Left lung (tissue), 10 donors: Measurements from ENCODE around the gene DPP3. TPM values are rescaled to one million over a fixed set of nuclear protein-coding genes. Genes with fewer than 3 reads are reported as not detected.

ENCODE experiments used
- ATAC-seq: fragments of 200-7000 bp; cut with Tn5 transposase; one replicate; pipeline ENCODE4 v1.9.1; 2020; ENCODE audit warnings: moderate library complexity
- DNase-seq, 4 donors: peaks; one replicate each; pipeline ENCODE4 v3.0.0-alpha.2; 2013 to 2020
- H3K27ac ChIP-seq, 2 donors: fragments of 200-600 bp; sonication (generic) in 1 of 2; one replicate each; pipeline versions ENCODE4 v1.5.0 to v1.8.0; 2020 to 2021
- H3K27me3 ChIP-seq, 2 donors: fragments of 200-600 bp; sonication (generic) in 1 of 2; one replicate each; pipeline versions ENCODE4 v1.5.0 to v1.8.0; 2020 to 2021
- H3K36me3 ChIP-seq, 2 donors: fragments of 200-600 bp; sonication (generic) in 1 of 2; one replicate each; pipeline versions ENCODE4 v1.5.0 to v1.8.0; 2020 to 2021
- H3K4me1 ChIP-seq, 2 donors: fragments of 200-600 bp; one replicate each; pipeline ENCODE4 v1.8.0; 2021
- H3K4me3 ChIP-seq, 2 donors: fragments of 200-600 bp; sonication (generic) in 1 of 2; one replicate each; pipeline versions ENCODE4 v1.5.0 to v1.8.0; 2020 to 2021; ENCODE audit warnings: mild to moderate bottlenecking in 1 of 2
- H3K9me3 ChIP-seq, 2 donors: fragments of 200-600 bp; sonication (generic) in 1 of 2; one replicate each; pipeline versions ENCODE4 v1.5.0 to v1.8.0; 2020 to 2021
- intact Hi-C, 2 donors: fragments of 100-400 bp; cut with DNase I; formaldehyde crosslinking; loops; one replicate each; pipeline versions ENCODE4 v1.11.2 to v1.14.2; 2022
- polyA plus RNA-seq, 6 donors: library from polyadenylated mRNA; unstranded; fragments of 120-200 nt; gene quantifications; one replicate each; pipeline ENCODE4 v1.2.1, GENCODE V29; 2013; ENCODE audit not compliant: insufficient read length in 6 of 6
- total RNA-seq, 2 donors: library from RNA; stranded (reverse); fragmentation: NEBNext Ultra II Directional; extraction: Animal tissue kit (Norgen Biotek cat#: 25700); gene quantifications; one replicate each; pipeline ENCODE4 v1.2.1, GENCODE V29; 2021
- TF ChIP-seq, protein P1 (sequence below), 2 donors: fragments of 200-600 bp; sonication (generic) in 1 of 2; IDR thresholded peaks; one replicate each; pipeline versions ENCODE4 v1.5.0 to v1.8.0; 2021; ENCODE audit warnings: antibody characterized with exemption in 2 of 2
- donor health status: DM: no; HTN: yes; CAD: no.
- donor health status: DM: no; HTN: no; CAD: no.

DPP3 gene
- total and polyA plus RNA-seq, 8 donors: 15.0 to 68.1 (median 18.5) TPM

DNA sequence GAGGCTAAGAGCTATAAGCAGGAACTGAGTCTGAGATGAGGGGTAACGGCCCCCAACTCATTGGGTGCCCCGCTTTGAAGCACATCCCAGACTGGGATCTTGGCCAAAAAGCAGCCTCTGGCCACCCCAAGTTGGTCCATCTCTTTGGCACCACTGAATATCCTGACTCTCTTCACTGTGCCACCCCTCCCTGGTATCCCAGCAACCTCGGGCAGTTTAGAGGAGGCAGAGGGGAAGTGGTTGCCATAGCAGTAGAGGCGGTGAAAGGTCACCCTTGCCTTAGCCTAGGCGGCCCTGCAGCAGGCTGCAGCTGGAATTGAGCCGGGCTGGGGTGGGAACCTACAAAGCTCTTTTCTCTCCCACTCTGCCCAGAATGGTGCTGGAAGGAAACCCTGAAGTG, 12.5 kb upstream of the DPP3 start:
- Histone ChIP-seq H3K4me3 (peak overlapping the region; percentile 48 to 63), H3K27me3 (no peaks in the 10 kb centered on the region), H3K27ac (peak overlapping the region in 1 of 2 donors; percentile 53), H3K36me3 (peaks cover 0 to 9% of the 10 kb centered on the region in 2 donors), H3K9me3 (no peaks in the 10 kb centered on the region), H3K4me1 (peaks cover 9 to 22% of the 10 kb centered on the region in 2 donors)
- intact Hi-C loops: no loop called here
- peak; percentile 22 for ATAC-seq
- TF ChIP-seq, protein P1, sequence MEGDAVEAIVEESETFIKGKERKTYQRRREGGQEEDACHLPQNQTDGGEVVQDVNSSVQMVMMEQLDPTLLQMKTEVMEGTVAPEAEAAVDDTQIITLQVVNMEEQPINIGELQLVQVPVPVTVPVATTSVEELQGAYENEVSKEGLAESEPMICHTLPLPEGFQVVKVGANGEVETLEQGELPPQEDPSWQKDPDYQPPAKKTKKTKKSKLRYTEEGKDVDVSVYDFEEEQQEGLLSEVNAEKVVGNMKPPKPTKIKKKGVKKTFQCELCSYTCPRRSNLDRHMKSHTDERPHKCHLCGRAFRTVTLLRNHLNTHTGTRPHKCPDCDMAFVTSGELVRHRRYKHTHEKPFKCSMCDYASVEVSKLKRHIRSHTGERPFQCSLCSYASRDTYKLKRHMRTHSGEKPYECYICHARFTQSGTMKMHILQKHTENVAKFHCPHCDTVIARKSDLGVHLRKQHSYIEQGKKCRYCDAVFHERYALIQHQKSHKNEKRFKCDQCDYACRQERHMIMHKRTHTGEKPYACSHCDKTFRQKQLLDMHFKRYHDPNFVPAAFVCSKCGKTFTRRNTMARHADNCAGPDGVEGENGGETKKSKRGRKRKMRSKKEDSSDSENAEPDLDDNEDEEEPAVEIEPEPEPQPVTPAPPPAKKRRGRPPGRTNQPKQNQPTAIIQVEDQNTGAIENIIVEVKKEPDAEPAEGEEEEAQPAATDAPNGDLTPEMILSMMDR (IDR thresholded peaks at IDR 0.05): no peak
- DNase-seq: peak in 2 of 4 donors; percentile 18 to 80

- no peak for DNase-seq
- Histone ChIP-seq H3K36me3 (peaks cover 0 to 18% of the 10 kb centered on the region in 2 donors), H3K9me3 (no peaks in the 10 kb centered on the region), H3K27ac (no peak overlapping the region), H3K27me3 (no peaks in the 10 kb centered on the region), H3K4me3 (no peak overlapping the region), H3K4me1 (peaks cover 9 to 22% of the 10 kb centered on the region in 2 donors)
- no peak for ATAC-seq
- TF ChIP-seq, protein P1 (IDR thresholded peaks at IDR 0.05): no peak
- intact Hi-C loops: no loop called here
Measured at GRCh38 chr11:66468691-66469090, 11.5 kb upstream of the DPP3 start.

DNA sequence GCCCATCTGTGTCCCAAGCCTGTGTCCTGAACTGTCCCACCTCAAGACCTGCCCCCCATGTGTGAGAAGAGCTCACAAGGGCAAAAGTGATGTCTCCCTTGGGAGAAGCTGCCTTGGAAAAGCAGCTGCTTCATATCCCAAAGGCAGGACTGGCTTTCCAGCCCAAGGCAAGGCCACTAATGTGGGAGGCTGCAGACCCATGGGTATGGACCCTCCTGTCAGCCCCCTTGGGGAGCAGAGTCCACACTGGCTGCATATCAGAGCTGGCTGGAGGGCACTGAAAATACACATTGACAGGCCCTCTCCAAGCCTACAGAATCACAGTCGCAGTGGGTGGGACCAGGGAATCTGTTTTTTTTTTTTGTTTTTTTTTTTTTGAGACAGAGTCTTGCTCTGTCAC, 10.8 kb upstream of the DPP3 start:
- Histone ChIP-seq H3K27me3 (no peaks in the 10 kb centered on the region), H3K36me3 (peaks cover 0 to 26% of the 10 kb centered on the region in 2 donors), H3K4me1 (peaks cover 9 to 22% of the 10 kb centered on the region in 2 donors), H3K27ac (no peak overlapping the region), H3K4me3 (no peak overlapping the region), H3K9me3 (no peaks in the 10 kb centered on the region)
- no peak for ATAC-seq
- TF ChIP-seq, protein P1 (IDR thresholded peaks at IDR 0.05): no peak
- DNase-seq: no peak
- intact Hi-C loops: no loop called here

DNA sequence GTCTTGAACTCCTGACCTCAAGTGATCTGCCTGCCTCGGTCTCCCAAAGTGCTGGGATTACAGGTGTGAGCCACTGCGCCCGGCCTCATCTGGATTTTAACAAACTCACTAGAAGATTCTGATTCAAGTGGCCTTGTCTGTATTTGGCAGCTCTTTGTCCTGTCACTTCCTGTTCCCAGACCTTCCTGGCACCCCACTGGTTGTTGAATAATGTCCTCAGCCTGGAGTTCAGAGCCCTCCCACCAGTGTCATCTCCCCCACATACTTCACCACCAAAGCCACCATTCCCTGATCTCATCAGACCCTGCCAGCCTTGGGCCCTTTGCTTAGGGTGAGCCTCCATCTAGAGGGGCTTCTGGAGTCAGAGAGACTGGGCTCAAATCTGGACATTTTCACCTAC, 10.2 kb upstream of the DPP3 start:
- Histone ChIP-seq H3K9me3 (no peaks in the 10 kb centered on the region), H3K4me3 (no peak overlapping the region), H3K27me3 (no peaks in the 10 kb centered on the region), H3K36me3 (peaks cover 0 to 32% of the 10 kb centered on the region in 2 donors), H3K4me1 (peaks cover 9 to 22% of the 10 kb centered on the region in 2 donors), H3K27ac (no peak overlapping the region)
- TF ChIP-seq, protein P1 (IDR thresholded peaks at IDR 0.05): no peak
- ATAC-seq (no peak), DNase-seq (no peak)
- intact Hi-C loops: no loop called here

DNA sequence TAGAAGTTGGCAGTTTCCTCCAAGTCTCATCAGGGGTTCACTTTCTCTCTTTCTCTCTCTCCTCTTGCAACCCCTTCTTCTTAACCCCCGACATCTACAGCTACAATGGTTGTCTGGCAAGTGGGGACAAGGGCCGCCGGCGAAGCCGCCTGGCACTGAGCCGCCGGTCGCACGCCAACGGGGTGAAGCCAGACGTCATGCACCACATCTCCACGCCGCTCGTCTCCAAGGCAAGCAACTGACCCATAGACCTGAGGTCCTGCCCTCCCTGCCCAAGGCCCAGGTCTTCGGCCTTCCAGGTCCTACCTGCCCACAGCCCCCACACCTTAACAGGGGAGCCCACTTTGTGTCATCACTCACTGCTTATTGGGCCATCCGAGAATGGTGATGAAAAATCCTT, 9.1 kb upstream of the DPP3 start:
- H3K36me3 ChIP-seq: peaks cover 0 to 43% of the 10 kb centered on the region in 2 donors
- no peak for DNase-seq
- H3K4me1 ChIP-seq: peaks cover 9 to 15% of the 10 kb centered on the region in 2 donors
- no peak overlapping the region for H3K4me3 ChIP-seq
- no peaks in the 10 kb centered on the region for H3K27me3 ChIP-seq
- no peak for ATAC-seq
- no peak overlapping the region for H3K27ac ChIP-seq
- H3K9me3 ChIP-seq: no peaks in the 10 kb centered on the region
- TF ChIP-seq, protein P1 (IDR thresholded peaks at IDR 0.05): no peak
- intact Hi-C loops: no loop called here
